ENCODE results near the gene CCDC7.
A peak's percentile ranks its signal among the peaks of the same experiment; 100 is the strongest.
"Not testable (repeated sequence)": the region's sequence is repeated elsewhere in the genome, so short reads cannot be mapped to it uniquely, and the experiment has no call there.

CCDC7 gene

DNA sequence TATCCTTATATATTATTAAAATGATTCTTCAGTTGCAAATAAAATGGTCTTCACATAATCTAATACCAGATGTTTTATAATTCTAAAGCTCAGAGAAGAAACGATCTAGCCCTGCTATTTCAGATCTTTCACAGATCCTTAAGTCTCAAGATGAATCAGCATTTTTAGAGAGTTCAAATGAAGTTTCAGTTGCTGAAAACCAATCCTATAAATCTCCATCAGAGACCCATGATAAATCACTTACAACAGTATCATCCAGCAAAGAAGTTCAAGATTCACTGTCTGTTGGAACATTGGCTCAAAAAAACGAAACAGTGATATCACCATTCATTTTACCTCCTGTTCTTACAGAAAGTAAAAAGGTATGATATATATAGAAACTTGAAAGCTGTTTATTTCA is 137.0 kb downstream of the CCDC7 start:
- DNase-seq, result no peak

DNA sequence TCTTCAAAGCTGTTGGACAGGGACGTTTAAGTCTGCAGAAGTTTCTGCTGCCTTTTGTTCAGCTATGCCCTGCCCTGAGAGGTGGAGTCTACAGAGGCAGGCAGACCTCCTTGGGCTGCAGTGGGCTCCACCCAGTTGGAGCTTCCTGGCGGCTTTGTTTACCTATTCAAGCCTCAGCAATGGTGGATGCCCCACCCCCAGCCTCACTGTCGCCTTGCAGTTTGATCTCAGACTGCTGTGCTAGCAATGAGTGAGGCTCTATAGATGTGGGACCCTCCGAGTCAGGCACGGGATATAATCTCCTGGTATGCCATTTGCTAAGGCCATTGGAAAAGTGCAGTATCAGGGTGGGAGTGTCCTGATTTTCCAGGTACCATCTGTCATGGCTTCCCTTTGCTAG is 152.1 kb downstream of the CCDC7 start:
- not testable (repeated sequence) for DNase-seq

- no peak for DNase-seq
Measured at GRCh38 chr10:32600317-32600716, 154.4 kb downstream of the CCDC7 start.

DNA sequence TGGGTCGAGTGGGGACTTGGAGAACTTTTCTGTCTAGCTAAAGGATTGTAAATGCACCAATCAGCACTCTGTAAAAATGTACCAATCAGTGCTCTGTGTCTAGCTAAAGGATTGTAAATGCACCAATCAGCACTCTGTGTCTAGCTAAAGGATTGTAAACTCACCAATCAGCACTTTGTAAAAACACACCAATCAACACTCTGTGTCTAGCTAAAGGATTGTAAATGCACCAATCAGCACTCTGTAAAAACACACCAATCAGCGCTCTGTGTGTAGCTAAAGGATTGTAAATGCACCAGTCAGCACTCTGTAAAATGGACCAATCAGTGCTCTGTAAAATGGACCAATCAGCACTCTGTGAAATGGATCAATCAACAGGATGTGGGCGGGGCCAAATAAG is 155.6 kb downstream of the CCDC7 start:
- not testable (repeated sequence) for DNase-seq

- no peak for DNase-seq
Measured at GRCh38 chr10:32605787-32606186, 159.8 kb downstream of the CCDC7 start.

DNA sequence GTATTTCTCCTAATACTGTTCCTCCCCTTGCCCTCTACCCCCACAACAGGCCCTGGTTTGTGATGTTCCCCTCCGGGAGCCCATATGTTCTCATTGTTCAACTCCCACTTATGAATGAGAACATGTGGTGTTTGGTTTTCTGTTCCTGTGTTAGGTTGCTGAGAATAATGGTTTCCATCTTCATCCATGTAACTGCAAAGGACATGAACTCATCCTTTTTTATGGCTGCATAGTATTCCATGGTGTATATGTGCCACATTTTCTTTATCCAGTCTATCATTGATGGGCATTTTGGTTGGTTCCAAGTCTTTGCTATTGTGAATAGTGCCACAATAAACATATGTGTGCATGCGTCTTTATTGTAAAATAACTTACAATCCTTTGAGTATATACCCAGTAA is 164.6 kb downstream of the CCDC7 start:
- not testable (repeated sequence) for DNase-seq

DNA sequence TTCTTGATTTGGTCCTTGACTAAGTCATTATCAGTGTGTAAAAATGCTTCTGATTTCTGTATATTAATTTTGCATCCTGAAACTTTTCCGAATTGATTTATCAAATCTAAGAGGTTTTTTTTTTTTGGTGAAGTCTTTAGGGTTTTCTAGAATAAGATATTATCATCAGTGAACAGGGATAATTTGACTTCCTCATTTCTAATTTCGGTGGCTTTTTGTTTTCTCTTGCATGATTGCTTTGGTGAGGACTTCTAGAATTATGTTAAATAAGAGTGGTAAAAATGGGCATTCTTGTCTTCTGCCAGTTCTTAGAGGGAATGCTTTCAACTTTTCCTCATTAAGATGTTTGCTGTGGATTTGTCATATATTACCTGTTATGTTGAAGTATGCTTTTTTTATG is 170.5 kb downstream of the CCDC7 start:
- no peak for DNase-seq

- DNase-seq, result no peak
Measured at GRCh38 chr10:32618482-32618881, 172.5 kb downstream of the CCDC7 start.

- DNase-seq, result no peak
Measured at GRCh38 chr10:32621969-32622368, 176.0 kb downstream of the CCDC7 start.

DNA sequence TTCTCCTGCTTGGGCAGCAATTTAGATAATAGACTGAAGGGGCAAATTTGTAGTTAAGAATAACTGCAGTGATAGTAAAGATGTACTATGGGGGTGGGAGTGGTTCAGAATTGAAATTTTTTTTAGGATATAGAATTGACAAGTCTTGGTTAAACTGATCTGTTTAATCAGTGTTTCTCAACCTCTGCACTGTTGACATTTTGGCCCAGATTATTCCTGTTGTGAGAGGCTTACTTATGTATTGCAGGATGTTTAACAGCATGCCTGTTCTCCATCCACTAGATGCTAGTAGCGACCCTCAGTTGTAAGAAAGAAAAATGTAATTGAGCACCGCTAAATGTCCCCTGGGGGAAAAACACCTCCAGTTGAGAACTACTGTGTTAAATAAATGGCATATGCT is 176.5 kb downstream of the CCDC7 start:
- DNase-seq, result no peak

DNA sequence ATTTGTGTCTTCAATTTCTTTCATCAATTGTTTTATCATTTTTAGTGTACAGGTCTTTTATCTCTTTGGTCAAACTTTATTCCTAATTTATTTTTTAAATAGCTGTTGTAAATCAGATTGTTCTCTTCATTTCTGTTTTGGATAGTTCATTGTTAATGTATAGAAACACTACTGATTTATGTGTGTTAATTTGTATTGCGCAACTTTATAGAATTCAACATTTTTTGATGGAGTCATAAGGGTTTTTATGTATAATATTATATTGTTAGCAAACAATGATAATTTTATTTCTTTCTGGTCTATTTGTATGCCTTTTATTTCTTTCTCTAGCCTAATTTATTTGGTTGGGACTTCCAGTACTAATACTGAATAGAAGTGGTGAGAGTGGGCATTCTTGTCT is 181.2 kb downstream of the CCDC7 start:
- DNase-seq, result no peak

DNA sequence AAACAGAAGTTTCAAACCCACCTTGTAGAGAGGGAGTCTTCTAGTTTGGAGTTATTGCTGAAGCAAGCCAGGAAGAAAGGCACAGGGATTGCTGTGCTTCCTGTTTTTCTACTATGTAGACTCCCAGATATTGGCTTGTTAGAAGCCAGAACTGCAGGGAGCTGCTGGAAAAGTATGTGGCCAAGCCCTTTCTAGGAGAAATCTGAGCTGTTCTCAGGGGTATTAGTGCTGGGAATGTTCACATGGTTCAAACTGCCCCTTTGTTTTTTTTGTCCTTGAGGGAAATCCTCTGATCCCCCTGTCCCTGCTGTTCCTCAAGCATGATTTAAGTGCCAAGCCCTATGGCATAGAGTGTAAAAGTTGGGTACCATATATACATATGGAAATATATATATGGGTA is 184.0 kb downstream of the CCDC7 start:
- no peak for DNase-seq

GRCh38 chr10:32646535-32646934 is 200.6 kb downstream of the CCDC7 start:
- no peak for DNase-seq

GRCh38 chr10:32650246-32650655 is 204.3 kb downstream of the CCDC7 start:
- no peak for DNase-seq

- not testable (repeated sequence) for DNase-seq
Measured at GRCh38 chr10:32657430-32657829, 211.5 kb downstream of the CCDC7 start.

- no peak for DNase-seq
Measured at GRCh38 chr10:32661346-32661745, 215.4 kb downstream of the CCDC7 start.

GRCh38 chr10:32680803-32681557 is 235.0 kb downstream of the CCDC7 start:
- DNase-seq, result no peak

DNA sequence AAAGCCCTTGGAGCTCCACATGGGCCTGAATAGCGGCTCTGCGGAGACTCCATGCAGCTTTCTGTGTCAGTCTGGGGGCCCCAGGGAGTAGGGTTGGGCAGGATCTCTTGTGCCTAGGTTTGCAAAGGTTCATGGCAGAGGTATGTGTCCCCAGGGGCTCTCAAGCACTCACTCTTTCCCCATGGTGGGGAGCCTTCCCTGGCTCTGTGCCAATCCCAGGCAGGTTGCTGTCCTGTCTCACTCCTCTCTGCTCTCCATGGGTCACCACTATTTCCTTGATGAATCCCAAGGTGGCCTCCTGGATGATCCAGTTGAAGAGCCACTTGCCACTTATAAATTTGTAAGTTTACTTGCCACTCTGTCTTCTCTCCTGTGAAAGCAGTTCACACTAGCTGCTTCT is 238.4 kb downstream of the CCDC7 start:
- no peak for DNase-seq

DNA sequence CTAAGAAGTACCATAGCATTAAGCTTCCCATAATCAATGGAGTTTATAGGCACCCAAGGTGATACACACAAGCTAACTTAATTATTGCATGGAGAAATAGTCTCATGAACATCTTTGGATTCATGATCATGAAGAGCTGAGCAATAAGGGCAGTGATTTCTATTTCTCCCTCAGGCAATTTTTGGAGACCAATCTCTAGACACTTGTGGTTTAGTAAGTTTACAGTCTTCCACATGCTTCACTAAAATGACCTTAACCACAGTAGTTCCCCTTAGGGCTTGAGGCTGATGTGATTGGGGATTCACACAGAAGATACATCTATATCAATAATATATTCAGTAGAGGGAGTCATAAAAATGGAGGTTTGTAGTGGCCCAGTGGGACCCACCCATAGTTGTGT is 241.2 kb downstream of the CCDC7 start:
- DNase-seq, result no peak

GRCh38 chr10:32687546-32687945 is 241.6 kb downstream of the CCDC7 start:
- no peak for DNase-seq

GRCh38 chr10:32692174-32692573 is 246.2 kb downstream of the CCDC7 start:
- DNase-seq, result peak; percentile 55

DNA sequence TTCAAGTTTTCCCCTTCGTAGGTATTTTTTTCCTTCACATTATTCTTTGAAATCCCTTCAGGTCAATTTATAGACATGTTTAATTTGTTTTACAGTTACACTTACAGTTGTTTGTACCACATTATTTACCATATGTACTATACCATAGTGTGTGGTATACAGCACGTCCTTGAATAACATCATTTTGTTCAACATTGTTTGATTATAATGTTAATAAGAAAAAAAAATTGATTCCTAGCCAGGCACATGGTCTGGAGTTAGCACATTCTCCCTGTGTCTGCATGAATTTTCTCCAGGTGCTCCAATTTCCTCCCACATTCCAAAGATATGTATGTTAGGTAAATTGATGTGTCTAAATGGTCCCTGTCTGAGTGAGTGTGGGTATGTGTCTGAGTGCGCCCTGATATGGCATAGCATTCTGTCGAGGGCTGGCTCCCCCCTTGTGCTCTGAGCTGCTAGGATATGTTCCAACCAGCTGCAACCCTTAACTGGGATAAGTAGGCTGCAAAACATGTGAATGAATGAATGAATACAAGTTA is 247.6 kb downstream of the CCDC7 start:
- no peak for DNase-seq

DNA sequence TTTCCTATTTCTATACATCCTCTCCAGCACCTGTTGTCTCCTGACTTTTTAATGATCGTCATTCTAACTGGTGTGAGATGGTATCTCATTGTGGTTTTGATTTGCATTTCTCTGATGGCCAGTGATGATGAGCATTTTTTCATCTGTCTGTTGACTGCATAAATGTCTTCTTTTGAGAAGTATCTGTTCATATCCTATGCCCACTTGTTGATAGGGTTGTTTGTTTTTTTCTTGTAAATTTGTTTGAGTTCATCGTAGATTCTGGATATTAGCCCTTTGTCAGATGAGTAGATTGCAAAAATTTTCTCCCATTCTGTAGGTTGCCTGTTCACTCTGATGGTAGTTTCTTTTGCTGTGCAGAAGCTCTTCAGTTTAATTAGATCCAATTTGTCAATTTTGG is 253.7 kb downstream of the CCDC7 start:
- not testable (repeated sequence) for DNase-seq

- no peak for DNase-seq
Measured at GRCh38 chr10:32713560-32713959, 267.6 kb downstream of the CCDC7 start.

DNA sequence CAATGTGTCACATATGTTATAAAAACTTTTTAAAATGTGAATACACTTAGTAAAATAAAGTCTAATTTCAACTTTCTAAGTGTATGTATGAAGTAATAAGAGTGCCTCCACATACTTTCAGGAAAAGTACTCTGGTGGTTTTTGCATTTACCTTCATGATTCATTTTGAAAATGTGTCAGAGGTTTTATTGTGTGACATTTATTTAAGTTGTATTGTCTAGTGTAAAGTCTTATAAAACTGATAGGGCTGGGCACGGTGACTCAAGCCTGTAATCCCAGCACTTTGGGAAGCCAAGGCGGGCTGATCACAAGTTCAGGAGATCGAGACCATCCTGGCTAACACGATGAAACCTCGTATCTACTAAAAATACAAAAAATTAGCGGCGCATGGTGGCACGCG is 285.6 kb downstream of the CCDC7 start:
- no peak for DNase-seq
